Measurements from ENCODE around the gene ADGRG2.

Gene ADGRG2

GRCh38 chrX:18949944-18950301 lies 172.3 kb downstream of the ADGRG2 start:
- no peak for DNase-seq (ENCODE audit: low spot score)

DNA sequence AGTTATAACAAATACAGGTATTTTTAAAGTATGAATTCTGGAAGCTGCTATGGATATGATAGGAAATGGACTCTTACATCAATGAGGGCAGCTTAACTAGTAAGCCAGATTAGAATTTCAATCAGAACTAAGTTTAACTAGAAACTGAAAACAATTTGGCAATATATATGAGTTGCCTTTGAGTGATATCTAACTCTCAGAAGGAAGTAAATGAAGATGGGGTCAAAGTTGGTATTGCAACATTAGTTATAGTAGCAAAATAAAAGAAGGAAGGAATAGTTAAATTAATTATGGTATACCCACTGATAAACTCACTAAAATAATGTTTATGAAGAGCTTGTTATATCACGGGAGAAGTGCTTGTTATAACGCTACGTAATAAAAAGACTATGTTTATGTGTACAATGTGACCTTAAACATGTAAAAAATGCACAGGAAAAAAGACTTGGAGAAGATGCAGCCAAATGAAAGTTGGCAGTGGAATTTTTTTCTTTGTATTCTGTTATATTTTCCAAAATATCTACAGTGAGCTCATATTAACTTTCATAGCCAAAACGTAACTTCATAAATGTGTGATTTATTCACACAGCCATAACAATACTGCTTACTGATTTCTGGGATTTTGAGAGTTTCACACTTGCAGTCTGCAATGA lies 172.9 kb downstream of the ADGRG2 start:
- DNase-seq (ENCODE audit: low spot score), result no peak

DNA sequence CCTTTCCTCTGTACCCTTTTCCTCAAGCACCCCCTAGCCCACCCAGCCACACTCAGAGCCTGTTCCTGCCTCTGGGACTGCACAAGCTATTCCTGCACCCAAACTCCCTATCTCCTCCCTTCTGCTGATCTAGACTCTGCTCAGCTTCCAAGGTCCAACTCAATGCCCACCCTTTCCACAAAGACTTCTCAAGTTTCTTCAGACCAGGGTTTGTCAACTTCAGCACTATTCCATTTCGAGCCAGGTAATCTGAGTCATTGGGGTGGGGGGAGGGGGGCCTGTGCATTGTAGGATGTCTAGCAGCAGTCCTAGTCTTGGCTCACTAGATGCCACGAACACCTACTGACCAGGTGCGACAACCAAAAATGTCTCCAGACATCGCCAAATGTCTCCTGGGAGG lies 175.7 kb downstream of the ADGRG2 start:
- no peak for DNase-seq (ENCODE audit: low spot score)

DNA sequence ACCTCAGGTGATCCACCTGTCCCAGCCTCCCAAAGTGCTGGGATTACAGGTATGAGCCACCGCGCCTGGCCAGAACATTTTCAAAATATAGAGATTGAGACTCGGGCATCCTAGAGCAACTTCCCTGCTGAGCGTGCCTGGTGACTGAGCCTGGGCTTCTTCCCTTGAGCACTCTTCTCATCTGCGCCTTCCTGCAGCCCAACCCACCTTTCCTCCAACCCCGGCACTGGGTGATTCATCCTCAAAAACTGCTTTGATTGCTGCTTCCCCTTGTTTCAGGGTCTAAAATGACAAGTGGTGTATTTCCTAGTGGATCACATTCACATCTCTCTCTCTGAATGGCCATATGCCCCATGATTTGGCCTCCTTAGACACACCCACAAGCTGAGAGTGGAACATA lies 176.1 kb downstream of the ADGRG2 start:
- DNase-seq (ENCODE audit: low spot score), result no peak

GRCh38 chrX:18945483-18945882 lies 176.8 kb downstream of the ADGRG2 start:
- DNase-seq (ENCODE audit: low spot score), result no peak

DNA sequence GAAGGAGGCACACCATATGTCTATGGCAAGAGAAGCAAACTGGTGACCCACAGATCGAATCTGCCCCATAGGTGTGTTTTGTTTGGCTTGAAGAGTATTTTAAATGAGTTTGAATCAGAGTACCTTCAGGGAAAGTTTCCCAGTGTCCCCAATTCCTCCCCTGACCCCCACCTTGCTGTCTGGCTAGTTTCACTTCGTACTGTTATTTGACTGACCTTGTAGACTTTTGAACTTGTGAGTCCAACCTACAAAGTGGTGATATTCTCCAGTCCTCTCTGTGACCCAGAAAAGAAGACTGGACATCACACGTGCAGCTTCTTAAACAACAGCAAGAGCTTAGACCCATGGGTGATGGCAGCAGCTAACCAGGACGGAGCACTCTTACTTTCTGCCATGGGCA lies 177.8 kb downstream of the ADGRG2 start:
- DNase-seq (ENCODE audit: low spot score), result no peak

DNA sequence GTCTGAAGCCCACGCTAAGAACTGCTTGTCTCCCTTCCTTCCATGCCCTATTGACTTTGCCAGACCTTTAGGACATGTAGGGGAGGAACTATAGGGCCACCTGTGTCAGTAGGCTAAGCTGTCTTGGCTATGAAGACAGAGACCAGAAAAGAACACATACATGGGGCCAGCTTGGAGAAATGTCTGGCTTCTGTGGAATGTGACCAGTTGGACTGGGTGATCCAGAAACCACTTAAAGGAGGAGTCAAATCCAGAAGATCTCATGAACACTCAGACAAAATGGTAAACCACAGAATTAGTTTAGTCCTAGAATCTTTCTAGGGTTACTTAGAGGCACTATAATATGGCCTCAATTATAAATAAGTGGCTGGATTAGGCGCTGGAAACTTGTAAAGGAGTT lies 180.4 kb downstream of the ADGRG2 start:
- DNase-seq (ENCODE audit: low spot score), result no peak

Data from GM03348 (cell line).